KBM-7 (cell line): Measurements from ENCODE around the gene CD209.
"Not testable (repeated sequence)": the region's sequence is repeated elsewhere in the genome, so short reads cannot be mapped to it uniquely, and the experiment has no call there.

Experiments
- DNase-seq: peaks from one replicate; pipeline ENCODE4 v3.0.0-alpha.2; 2015
- in situ Hi-C: fragments of 300-500 bp; cut with MboI; formaldehyde crosslinking; loops from 2 replicates; pipeline ENCODE4 v1.14.3; 2020; ENCODE audit warnings: low sequenced_read_pairs, low pct_unique_long_range_greater_than_20kb, mixed read lengths

CD209 gene

DNA sequence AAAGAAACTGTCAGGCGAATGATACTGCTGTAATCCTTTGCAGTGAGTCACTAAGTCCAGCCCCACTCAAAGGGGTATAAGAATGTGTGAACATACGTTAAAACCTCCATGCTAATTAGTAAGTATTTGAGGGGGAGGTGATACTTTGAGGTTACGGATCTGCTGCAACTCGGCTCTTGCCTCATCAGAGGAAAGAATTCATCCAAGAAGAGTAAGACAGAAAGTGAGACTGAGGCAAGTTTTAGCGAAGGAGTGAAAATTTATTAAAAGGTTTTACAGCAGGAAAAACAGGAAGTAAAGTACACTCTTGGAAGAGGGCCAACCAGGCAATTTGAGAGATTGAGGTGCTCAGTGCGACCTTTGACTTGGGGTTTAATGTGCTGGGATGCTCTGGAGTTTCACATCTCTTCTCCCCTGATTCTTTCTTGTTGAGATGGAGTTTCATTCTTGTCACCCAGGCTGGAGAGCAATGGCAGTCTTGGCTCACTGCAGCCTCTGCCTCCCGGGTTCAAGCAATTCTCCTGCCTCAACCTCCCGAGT is 25.5 kb upstream of the CD209 start:
- in situ Hi-C loops = no loop called here
- DNase-seq = peak; percentile 83

- no peak for DNase-seq
- in situ Hi-C loops = no loop called here
Observed at GRCh38 chr19:7771072-7771471, 23.7 kb upstream of the CD209 start.

DNA sequence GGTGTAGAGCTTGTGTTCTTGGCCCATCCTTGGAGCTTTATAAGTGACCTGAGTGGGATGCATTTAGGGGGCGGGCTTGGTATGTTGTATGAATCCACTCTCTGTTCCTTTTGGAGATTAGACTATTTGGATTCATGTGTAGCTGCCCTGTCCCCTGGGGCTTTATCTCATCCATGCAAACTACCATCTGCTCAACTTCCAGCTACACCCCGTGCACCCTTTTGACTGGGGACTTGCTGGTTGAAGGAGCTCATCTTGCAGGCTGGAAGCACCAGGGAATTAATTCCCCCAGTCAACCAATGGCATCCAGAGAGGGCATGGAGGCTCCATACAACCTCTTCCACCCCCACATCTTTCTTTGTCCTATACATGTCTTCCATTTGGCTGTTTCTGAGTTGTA is 21.8 kb upstream of the CD209 start:
- no peak for DNase-seq

DNA sequence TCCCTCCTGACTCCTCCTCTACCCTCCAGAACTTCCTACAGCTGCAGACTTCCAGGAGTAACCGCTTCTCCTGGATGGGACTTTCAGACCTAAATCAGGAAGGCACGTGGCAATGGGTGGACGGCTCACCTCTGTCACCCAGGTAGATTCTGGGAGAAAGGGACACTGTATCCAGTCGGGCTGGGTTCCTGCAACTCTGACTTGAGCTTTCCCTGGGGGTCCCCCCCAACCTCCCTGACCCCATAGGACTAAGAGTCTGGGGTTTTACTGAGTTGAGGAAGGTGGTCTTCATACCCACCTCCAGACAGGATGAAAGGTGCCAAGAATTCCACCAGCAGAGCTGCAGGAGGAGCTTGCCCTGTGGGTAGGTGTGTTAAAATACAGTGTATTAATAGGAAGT is 20.2 kb upstream of the CD209 start:
- in situ Hi-C loops = no loop called here
- DNase-seq = no peak

More for the DNA sequence above, 21.8 kb upstream of the CD209 start:
- in situ Hi-C loops = no loop called here

GRCh38 chr19:7766535-7766934 is 19.2 kb upstream of the CD209 start:
- no peak for DNase-seq
- in situ Hi-C loops = no loop called here

DNA sequence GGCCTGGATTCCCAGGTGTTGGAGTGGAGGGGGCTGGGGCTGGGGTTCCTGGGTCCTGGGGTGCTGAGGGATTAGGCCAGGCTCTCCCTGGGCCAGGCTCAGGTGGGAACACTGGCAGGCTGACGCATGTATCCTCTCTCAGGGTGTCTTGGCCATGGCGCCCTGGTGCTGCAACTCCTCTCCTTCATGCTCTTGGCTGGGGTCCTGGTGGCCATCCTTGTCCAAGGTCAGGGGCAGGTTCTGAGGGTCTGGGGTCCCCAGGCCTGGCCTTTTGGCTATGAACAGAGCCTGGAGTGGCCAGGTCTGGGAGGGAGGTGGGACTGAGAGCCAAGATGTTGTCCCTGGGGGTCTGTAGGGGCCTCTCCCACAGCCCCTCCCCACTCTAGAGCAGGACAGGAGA is 17.7 kb upstream of the CD209 start:
- DNase-seq, in situ Hi-C loops: not testable (repeated sequence)

DNA sequence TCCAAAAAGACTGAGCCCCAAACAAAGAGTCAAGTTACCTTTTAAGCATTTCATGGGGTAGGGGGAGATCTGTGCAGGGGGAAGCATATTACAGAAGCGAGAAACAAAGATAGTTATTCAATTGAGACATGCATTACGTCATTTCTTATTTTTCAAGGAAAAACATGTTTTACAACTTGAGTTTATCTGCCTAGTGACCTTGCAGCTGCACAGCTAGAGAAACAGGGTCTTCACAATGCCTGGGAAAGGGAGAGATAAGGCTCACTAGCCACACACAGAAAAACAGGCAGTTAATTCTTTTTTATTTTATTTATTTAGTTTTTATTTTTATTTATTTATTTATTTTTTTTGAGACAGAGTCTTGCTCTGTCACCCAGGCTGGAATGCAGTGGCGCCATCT is 16.8 kb upstream of the CD209 start:
- in situ Hi-C loops, DNase-seq: not testable (repeated sequence)

GRCh38 chr19:7763696-7764095 is 16.4 kb upstream of the CD209 start:
- no peak for DNase-seq
- in situ Hi-C loops = no loop called here

DNA sequence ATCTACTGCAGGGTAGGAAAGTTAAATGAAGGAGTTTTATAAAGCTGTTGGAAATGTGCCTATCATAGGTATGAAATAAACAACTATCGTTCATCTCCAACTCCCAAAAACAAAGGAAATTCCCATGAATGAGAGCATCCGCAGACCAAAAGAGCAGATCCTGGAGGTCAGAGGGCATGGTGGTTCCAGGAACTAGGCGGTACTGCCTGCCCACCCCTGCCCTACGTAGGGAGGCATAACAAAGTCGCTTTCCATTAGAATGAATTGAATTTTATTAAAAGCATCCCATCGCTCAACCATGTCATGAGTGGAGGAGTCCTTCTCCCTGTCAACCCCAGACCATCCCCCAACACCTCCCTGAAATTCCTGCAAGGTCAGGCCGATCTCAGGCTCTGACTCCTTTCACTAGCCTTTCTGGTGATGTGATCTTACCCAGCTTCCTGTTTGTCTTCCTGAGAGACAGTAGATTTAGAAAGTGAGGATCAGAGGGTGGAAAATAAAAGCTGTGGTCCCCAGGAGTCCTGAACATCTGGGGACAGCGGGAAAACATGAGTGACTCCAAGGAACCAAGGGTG is 15.5 kb upstream of the CD209 start, which contains the start of gene CLEC4M:
Gene CLEC4M, plus strand, starts transcription at position 525 of the 575 bp plus-strand sequence. Its CDS starts 24 bp downstream, at position 549.
- in situ Hi-C loops = no loop called here
- no peak for DNase-seq

DNA sequence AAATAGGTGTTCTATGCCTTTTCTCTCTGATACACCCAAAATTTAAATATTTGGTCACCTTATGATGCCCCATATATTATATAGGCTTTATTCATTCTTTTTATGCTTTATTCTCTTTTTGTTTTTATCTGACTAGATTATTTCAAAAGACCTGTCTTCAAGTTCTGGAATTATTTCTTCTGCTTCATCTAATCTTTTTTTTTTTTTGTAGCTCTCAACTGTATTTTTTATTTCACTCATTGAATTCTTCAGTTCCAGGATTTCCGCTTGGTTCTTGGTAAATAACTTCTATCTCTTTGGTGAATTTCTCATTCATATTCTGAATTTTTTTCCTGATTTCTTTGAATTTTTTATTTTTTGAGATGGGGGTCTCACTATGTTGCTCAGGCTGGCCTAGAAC is 11.8 kb upstream of the CD209 start:
- DNase-seq = peak; percentile 37

DNA sequence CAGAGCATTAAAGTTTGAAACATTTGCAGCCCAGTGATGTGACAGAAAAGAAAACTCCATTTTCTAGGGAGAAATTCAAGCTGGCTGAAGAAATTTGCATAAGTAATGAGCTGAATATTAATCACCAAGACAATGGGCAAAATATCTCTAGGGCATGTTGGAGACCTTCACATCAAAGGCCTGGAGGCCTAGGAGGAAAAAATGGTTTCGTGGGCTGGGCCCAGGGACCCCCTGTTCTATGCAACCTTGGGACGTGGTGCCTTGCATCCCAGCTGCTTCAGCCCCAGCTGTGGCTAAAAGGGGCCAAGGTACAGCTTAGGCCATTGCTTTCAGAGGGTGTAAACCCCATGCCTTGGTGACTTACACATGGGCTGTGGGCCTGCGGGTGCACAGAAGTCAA is 10.0 kb upstream of the CD209 start:
- in situ Hi-C loops = no loop called here
- DNase-seq = no peak

More for the DNA sequence above, 11.8 kb upstream of the CD209 start:
- in situ Hi-C loops = no loop called here

DNA sequence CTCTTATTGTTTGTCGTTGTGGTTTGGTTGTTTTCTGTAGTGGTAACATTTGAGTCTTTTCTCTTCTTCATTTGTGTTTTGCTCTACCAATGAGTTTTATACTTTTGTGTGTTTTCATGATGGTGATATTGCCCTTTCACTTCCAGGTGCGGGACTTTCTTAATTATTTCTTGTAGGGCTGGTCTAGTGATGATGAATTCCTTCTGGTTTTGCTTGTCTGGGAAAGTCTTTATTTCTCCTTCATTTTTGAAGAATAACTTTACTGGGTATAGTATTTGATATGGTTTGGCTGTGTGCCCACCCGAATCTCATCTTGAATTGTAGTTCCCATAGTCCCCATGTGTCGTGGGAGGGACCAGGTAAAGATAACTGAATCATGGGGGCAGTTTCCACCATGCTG is 8.9 kb upstream of the CD209 start:
- in situ Hi-C loops = no loop called here
- no peak for DNase-seq

DNA sequence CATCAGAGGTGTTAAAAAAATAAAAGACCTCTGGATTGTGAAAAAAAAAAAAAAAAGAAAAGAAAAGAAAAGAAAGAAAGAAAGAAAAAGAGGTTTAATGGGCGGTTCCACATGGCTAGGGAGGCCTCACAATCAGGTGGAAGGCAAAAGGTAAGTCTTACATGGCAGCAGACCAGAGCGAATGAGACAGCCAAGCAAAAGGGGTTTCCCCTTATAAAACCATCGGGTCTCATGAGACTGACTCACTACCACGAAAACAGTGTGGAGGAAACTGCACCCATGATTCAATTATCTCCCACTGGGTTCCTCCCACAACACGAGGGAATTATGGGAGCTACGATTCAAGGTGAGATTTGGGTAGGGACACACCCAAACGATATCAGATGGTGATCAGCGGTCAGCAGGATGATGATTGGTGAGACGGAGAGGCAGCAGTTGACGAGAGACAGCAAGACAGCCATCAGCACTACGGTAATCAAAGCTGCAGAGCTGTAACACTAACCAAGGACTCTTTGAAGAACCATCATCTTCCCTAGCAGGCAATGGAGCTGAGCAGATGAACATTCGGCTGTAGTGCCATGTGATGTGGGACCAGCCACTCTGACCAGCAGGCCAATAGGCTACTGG is 3.9 kb upstream of the CD209 start:
- in situ Hi-C loops = no loop called here
- DNase-seq = no peak

DNA sequence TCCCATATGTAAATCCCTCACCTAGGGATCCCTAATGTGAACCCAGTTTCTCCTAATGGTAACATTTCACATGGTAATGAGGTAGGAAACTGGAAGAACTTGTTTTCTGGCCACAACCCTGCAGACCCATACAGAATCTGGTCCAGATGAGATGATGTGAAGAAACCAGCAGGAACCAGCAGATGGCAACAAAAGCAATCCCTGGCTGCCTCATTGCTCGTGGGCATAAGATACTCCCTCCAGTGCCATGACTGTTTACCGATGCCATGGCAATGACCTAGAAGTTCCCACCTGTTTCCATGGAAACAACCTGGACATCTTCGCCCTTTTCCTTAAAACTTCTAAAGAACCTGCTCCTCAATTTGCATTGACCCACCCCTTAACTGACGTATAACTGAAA is 1.4 kb upstream of the CD209 start:
- in situ Hi-C loops = no loop called here
- peak; percentile 35 for DNase-seq

DNA sequence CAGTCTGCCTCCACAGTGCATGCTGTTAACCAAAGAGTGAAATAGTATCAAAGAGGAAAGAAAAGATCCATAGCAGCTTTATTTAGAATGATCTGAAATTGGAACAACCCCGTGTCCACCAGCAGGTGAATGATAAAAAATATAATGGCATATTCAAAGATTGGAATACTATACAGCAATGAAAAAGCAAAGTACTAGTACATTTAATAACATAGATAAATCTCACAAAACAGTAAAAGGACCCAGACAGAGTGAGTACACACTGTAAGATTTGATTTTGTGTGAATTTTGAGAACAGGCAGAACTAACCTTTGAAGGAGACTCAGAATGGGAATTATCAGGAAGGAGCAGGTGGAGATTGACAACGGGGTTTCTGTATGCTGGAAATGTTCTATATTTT is 837 bp upstream of the CD209 start:
- in situ Hi-C loops = no loop called here
- DNase-seq = no peak

DNA sequence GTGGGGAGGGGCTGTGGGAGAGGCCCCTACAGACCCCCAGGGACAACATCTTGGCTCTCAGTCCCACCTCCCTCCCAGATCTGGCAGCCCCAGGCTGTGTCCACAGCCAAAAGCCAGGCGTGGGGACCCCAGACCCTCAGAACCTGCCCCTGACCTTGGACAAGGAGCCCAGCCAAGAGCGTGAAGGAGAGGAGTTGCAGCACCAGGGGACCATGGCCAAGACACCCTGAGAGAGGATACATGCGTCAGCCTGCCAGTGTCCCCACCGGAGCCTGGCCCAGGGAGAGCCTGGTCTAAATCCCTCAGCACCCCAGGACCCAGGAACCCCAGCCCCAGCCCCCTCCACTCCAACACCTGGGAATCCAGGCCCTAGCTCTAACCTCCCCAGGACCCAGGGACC is 1.0 kb downstream of the CD209 start:
- DNase-seq, in situ Hi-C loops: not testable (repeated sequence)

DNA sequence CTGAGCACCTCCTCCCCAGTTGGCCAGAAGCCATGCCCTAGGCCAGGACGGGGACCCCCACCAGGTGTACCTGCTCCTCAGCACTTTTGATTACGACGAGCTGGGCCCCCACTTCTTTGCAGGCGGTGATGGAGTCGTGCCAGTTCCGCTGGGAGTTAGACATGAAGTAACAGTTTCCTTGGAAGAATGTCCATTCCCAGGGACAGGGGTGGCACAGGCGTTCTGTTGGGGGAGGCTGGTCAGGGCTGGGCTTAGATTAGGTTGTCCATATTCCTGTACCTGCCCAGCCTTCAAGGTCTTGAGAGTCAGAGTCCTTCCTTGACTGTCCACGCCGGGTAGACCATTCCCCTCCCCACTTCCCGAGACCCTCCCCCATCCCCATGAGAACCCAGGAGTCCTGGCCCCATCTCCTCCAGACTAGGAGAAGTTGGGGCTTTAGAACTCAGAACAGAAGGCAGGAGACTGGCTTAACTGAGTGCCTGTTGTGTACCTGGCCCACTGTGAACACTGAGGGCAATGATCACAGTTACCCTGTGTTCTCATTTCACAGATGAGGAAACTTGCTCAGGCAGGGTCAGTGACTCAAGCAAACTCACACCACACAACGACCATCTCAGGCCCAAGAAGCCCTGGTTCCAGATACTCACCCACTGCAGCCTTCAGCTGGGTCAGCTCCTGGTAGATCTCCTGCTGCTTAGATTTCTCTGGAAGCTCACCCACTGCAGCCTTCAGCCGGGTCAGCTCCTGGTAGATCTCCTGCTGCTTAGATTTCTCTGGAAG is 2.3 kb downstream of the CD209 start:
- in situ Hi-C loops = no loop called here
- DNase-seq = no peak

GRCh38 chr19:7744199-7744786 is 3.0 kb downstream of the CD209 start:
- DNase-seq = no peak
- in situ Hi-C loops = no loop called here

GRCh38 chr19:7743425-7743841 is 3.9 kb downstream of the CD209 start:
- DNase-seq = no peak
- in situ Hi-C loops = no loop called here

GRCh38 chr19:7742991-7743390 is 4.3 kb downstream of the CD209 start:
- no peak for DNase-seq
- in situ Hi-C loops = no loop called here
